Kidney capillary endothelial cell (primary cell): ENCODE data around the gene RNU5D-1.
"Not testable (repeated sequence)": the region's sequence is repeated elsewhere in the genome, so short reads cannot be mapped to it uniquely, and the experiment has no call there.

ENCODE experiments used
- DNase-seq: peaks from one replicate; pipeline ENCODE4 v3.0.0-alpha.2; 2018; ENCODE audit warnings: low spot score

Gene RNU5D-1

GRCh38 chr1:44699375-44699774, 31.6 kb downstream of the RNU5D-1 start:
- not testable (repeated sequence) for DNase-seq

- no peak for DNase-seq
Observed at GRCh38 chr1:44698138-44698537, 32.8 kb downstream of the RNU5D-1 start.

GRCh38 chr1:44696789-44697345, 34.1 kb downstream of the RNU5D-1 start:
- no peak for DNase-seq

- DNase-seq: no peak
Observed at GRCh38 chr1:44696101-44696500, 34.9 kb downstream of the RNU5D-1 start.

- no peak for DNase-seq
Observed at GRCh38 chr1:44695671-44696070, 35.3 kb downstream of the RNU5D-1 start.

- no peak for DNase-seq
Observed at GRCh38 chr1:44694863-44695478, 36.0 kb downstream of the RNU5D-1 start.

GRCh38 chr1:44693900-44694299, 37.1 kb downstream of the RNU5D-1 start:
- no peak for DNase-seq

GRCh38 chr1:44693159-44693558, 37.8 kb downstream of the RNU5D-1 start:
- no peak for DNase-seq

- no peak for DNase-seq
Observed at GRCh38 chr1:44689447-44689765, 41.6 kb downstream of the RNU5D-1 start.

GRCh38 chr1:44688760-44689446, 42.1 kb downstream of the RNU5D-1 start:
- DNase-seq: no peak

GRCh38 chr1:44685881-44686280, 45.1 kb downstream of the RNU5D-1 start:
- no peak for DNase-seq

GRCh38 chr1:44685218-44685617, 45.8 kb downstream of the RNU5D-1 start:
- DNase-seq: no peak

GRCh38 chr1:44684525-44684924, 46.4 kb downstream of the RNU5D-1 start:
- no peak for DNase-seq

GRCh38 chr1:44682883-44683265, 48.1 kb downstream of the RNU5D-1 start:
- no peak for DNase-seq

- DNase-seq: no peak
Observed at GRCh38 chr1:44681905-44682882, 48.8 kb downstream of the RNU5D-1 start.
